ENCODE results near the gene METTL17.
"Not testable (repeated sequence)": the region's sequence is repeated elsewhere in the genome, so short reads cannot be mapped to it uniquely, and the experiment has no call there.

The METTL17 gene

DNA sequence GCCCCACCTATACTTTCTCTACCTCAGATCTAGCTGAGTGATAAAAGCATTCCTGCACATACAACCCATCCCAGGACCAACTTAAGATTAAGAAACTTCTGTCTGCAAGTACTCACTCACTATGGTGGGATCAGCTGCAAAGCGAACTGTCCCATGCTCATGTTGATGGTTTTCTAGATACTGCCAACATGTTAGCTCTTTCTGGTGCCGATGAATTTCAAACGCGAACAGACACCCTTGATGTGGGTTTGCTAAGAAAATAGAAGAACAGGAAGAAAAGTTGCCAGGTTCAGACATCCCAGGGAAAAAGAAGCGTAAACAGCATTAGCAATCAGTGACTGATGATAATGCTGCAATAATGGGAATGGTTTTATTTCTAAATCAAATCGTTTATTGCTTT is 7.8 kb downstream of the METTL17 start:
- DNase-seq, result no peak

GRCh38 chr14:20998139-20998538 is 8.4 kb downstream of the METTL17 start:
- DNase-seq, result no peak

- no peak for DNase-seq
These were observed 9.0 kb downstream of the METTL17 start, which contains the start of gene SLC39A2 for GRCh38 chr14:20998674-20999366. TSS of gene SLC39A2 (plus strand) at chr14:20999293. CDS start at chr14:20999447, 154 bp downstream.

DNA sequence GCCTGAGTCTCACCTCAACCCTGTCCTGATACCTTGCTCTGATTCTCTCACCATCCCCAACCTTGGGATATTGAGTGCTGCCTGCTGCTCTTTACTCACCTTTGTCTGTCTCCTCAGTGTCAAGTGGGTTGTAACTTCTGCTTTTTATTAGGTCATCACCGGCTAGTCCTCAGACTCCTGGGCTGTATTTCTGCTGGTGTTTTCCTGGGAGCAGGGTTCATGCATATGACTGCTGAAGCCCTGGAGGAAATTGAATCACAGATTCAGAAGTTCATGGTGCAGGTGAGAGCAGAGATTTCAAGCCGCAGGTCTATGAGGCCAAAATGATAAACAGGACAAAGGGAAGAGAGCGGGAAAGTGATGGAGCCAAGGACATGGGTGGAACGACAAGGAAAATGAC is 9.8 kb downstream of the METTL17 start:
- no peak for DNase-seq

DNA sequence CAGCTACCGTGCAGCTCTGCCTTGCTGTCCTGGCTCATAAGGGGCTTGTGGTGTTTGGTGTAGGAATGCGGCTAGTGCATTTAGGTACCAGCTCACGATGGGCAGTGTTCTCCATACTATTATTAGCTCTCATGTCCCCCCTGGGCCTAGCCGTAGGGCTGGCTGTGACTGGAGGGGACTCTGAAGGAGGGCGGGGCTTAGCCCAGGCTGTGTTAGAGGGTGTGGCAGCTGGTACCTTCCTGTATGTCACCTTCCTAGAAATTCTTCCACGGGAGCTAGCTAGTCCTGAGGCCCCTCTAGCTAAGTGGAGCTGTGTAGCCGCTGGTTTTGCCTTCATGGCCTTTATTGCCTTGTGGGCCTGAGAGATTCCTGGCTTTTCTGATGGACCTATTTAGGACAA is 11.4 kb downstream of the METTL17 start:
- no peak for DNase-seq

DNA sequence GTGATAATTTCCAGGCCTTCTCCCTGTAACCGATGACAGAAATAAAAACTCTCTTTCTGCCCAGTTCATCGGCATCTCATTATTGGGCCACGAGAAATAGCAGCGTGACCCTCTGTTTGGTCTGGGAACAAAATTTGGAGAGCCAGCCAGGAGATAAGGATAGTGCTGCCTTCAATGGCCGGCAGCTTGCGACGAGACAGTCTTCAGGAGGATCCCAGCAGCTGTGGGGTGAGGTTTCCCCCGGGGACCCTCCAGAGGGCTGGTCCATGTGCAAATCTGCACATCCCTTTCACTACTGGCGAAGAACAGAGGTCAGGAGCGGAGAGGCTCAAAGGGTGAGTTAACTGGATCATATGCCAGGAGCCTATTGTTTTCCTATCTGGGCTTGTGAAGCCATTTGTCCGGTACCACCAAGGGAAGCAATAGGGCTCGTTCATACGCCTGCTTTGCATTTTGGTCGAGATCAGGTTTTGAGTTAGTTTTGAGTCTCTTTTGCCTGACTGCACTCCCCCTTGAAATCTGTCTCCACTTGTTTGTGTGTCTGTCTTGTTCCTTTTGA is 14.1 kb downstream of the METTL17 start:
- no peak for DNase-seq

GRCh38 chr14:21009721-21010120 is 19.9 kb downstream of the METTL17 start:
- DNase-seq, result not testable (repeated sequence)

GRCh38 chr14:21011136-21011535 is 21.4 kb downstream of the METTL17 start:
- DNase-seq, result no peak

GRCh38 chr14:21014761-21015190 is 25.0 kb downstream of the METTL17 start:
- peak; percentile 88 for DNase-seq

- DNase-seq, result no peak
These were observed 25.5 kb downstream of the METTL17 start for GRCh38 chr14:21015312-21015711.

DNA sequence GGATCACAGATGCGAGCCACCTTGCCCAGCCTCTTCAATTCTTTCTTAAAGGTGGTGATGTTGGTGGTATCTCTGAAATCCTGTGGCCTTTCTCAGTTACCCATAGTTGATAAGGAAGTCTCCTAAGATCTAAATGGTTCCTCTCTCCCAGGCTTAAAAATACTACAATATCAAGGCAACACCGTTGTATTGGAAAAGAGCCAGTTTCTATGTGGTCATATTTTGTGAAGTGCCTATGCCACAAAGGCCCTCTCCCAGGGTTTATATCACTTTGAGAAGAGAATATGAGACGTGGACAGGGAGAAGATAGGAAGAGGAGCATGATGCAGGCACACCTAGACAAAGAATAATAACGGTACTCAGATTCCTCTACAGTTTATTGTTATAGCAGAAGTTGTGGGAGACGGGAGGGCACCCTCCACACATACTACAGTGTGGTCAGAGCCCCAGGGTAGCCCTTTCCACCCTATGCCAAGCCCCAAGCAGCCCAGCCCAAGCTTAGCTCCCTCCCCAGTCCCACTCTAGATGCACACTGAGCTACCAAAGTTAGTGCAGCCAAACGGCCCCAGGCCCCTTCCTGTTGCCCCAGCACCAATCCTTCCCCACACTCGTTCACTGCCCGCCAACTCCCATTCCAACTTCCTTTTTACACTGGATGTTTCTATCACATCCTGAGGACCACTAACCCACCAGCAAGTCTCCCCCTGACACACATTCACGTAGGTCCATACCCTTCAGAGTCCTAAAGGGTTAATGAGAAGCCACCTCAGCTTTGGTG is 26.8 kb downstream of the METTL17 start:
- DNase-seq, result no peak

GRCh38 chr14:21017528-21018245 is 27.9 kb downstream of the METTL17 start:
- no peak for DNase-seq

GRCh38 chr14:21018286-21018685 is 28.5 kb downstream of the METTL17 start:
- DNase-seq, result no peak

- DNase-seq, result no peak
These were observed 29.0 kb downstream of the METTL17 start for GRCh38 chr14:21018781-21019180.

- DNase-seq, result no peak
These were observed 29.6 kb downstream of the METTL17 start for GRCh38 chr14:21019366-21019765.

DNA sequence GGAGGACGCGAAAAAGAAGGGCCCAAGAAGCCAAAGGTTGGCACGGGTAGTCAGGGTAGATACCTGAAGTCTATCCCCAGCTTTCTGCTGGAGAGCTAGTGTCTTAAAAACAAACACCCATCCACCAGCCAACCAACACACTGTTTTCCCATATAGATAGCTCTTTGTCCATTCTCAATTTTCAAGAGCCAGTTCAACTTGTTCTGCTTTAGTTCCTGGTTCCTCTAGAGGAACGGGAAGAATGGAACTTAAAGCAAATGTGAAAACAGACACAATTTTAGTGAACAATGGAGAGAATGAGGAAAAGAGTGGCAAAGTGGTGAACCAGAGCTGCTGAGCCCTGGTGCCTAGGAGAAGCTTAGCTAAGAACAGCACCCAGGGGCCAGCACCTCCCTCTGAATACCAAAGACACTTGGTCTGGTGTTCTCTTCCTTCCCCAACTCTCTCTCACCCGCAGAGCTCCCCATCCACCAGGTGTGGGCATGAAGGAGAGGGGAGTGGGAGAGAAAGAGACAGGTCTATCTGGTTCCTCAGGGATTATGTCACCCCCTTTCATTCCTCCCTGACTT is 31.3 kb downstream of the METTL17 start:
- DNase-seq, result no peak

- DNase-seq, result no peak
These were observed 32.9 kb downstream of the METTL17 start for GRCh38 chr14:21022686-21023085.

DNA sequence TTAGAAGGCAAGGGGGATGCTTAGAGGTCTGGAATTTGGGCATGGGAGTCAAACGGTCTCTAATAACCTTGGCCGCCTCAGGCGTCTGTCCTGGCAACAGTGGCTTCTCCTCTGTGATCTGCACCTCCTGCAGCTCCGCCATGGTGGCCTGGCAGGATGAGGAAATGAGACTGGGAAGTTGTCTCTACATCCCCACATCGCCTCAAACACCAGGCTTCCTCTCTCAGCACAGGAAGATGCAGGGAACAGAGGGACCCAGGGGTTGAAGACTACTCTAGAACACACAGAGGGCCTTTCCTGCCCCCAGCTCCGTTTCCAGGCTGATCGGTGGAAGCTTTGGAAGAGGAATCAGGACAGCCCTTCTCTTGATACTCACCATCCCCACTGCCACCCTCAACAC is 33.4 kb downstream of the METTL17 start:
- no peak for DNase-seq

GRCh38 chr14:21023817-21024584 is 34.2 kb downstream of the METTL17 start:
- DNase-seq, result peak; percentile 20

DNA sequence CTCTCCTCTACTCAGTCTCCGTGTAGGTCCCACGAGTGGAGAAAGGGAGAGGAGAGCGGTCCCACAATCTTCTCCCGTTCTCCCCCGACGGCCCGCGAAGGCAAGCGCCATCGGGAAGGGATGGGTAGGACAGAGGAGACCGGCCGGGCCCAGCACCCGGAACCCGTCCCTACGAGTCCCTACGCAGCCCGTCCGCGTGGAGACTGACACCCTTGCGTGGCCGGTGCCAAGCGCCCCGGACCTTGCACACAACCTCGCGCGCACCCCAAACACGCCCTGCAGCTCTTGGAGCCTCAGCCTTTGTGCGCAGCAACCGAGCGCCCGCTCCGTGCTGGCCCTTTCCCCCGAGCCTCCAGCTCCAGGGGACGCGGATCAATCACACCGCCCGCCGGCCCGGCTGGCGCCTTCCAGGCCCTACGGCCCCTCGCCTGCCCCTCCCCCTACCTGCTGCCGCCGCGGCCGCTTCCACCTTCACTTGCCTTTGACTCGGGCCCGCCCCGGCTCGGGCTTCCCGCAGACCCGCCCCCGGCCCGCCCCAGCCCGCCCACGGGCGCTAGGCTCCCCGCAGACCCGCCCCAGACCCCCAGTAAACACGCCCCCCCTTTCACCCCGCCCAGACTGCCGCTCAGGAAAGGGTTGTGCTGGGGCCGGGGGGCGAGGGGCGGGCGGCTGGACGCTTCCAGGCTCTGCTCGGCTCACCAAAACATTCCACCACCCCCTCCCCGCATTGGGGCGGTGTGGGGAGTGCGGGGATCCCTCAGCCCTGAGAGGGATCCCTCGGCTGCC is 35.0 kb downstream of the METTL17 start, which contains the start of gene NDRG2:
NDRG2 (minus strand) TSS at position 477 of the 786 bp plus-strand sequence. CDS start 1,746 bp downstream, outside the sequence.
- DNase-seq, result peak; percentile 78
